NK-92 treated with Interleukin-12 subunit alpha and Interleukin-12 subunit beta, amount 100 ng/mL, for 24 hours (cell line): ENCODE data around the gene KITLG.
"Not testable (repeated sequence)": the region's sequence is repeated elsewhere in the genome, so short reads cannot be mapped to it uniquely, and the experiment has no call there.

Experiments
- DNase-seq: peaks from one replicate; lab custom pipeline; 2025; lab: John Stamatoyannopoulos, UW

Gene KITLG, protein sequence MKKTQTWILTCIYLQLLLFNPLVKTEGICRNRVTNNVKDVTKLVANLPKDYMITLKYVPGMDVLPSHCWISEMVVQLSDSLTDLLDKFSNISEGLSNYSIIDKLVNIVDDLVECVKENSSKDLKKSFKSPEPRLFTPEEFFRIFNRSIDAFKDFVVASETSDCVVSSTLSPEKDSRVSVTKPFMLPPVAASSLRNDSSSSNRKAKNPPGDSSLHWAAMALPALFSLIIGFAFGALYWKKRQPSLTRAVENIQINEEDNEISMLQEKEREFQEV

GRCh38 chr12:88580051-88580871 is at the start of gene KITLG:
KITLG (minus strand) TSS chr12:88580471; CDS start chr12:88580278, 193 bp downstream.
- DNase-seq, result no peak

DNA sequence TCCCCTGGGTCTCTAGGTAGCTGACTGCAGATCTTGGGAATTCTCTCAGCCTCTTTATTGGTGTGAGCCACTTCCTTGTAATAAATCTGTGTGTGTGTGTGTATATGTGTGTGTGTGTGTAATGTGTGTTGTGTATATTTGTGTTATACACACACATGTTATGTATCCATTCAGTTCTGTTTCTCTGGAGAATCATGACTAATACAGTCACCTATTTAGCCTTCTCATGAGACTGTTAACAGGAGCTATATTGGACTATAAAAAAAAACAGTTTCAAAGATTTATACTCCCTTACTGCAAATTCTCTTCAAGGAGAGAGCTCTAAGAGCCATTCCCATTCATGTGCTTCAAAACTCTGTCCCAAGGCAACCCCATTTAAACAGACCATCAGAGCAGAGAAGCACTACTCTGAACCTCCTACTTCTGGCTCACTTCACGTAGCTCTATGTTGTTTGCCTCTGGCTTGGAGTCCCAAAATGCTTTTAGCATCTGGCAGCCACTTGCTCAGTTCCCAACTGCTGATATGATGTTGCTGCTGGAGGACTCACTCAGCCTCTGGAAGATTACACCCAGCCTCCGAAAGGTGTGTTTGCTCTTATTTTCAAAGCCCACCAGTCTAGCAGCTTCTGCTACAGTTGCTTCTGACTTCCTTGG is 48.7 kb upstream of the KITLG start:
- DNase-seq, result no peak

DNA sequence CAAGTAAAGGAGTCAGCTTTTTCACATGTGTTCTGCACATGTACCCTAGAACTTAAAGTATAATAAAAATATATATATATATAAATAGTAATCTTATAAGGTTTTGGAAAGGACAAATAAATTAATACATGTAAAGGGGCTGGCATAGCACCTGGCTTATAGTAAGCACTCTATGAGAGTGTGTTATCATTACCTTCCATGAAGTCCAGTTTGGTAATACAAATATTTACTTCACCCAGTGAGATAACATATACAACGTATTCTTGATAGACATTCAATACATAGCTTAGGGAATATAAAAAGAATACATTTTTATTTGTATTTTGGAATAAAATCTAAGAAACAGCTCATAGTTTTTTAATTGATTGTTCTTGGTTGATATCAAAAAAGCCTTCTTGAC is 47.8 kb upstream of the KITLG start:
- not testable (repeated sequence) for DNase-seq

GRCh38 chr12:88627501-88627900 is 47.2 kb upstream of the KITLG start:
- DNase-seq, result no peak

GRCh38 chr12:88625356-88625755 is 45.1 kb upstream of the KITLG start:
- no peak for DNase-seq

GRCh38 chr12:88624911-88625310 is 44.6 kb upstream of the KITLG start:
- DNase-seq, result no peak

- DNase-seq, result no peak
Measured at GRCh38 chr12:88623777-88624548, 43.7 kb upstream of the KITLG start.

- DNase-seq, result no peak
Measured at GRCh38 chr12:88617352-88617751, 37.1 kb upstream of the KITLG start.

GRCh38 chr12:88615490-88615889 is 35.2 kb upstream of the KITLG start:
- DNase-seq, result no peak

GRCh38 chr12:88604646-88605045 is 24.4 kb upstream of the KITLG start:
- DNase-seq, result no peak

DNA sequence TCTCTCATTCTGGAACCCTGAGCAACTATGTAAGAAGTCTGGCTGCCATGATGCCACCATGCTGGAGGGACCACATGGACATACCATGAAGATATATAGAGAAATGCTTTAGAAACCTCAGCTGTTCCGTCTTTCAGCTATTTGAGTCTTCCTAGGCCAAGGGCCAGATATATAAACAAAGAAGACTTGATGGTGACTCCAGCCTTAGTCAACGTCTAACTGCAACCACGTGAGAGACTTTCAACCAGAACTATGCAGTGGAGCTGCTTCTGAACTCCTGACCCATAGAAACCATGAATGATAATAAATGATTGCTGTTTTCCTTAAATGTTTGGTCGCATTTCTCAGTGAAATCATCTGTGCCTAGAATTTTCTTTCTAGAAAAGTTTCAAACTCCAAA is 20.0 kb upstream of the KITLG start:
- DNase-seq, result no peak

DNA sequence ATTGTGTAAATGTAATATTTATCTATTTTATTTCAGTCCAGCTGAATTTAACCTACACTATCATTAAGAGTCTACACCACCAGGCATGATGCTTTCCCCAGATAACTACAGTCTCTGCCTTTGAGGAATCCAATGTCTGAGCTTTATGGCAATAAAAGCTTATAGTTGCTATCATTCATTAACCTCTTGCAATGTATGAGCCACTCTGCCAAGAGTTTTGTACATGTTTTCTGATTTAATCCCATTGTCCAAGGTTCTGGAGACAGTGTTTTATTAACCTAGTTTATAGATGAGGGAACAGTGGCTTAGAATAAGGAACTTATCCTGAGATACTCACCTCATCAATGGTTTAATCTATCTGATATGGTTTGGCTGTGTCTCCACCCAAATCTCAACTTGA is 17.1 kb upstream of the KITLG start:
- DNase-seq, result no peak

DNA sequence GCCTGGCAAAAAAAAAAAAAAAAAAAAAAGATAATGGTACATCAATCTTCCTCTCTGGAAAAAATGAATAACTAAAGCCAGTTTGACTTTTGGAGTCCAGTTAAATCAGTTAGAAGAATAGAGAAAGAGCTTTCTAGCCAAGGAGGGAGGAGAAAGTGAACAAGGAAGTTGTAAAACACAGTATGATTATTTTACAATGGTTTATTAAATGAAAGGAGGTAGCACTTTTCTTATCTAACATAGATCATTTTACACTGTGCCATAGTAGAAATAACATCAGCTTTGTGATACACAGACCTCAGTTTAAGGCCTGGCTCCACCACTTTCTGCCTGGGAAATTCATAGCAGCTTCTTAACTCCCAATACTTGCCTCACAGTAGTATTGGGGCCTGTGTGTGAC is 15.4 kb upstream of the KITLG start:
- DNase-seq, result no peak

GRCh38 chr12:88594780-88595179 is 14.5 kb upstream of the KITLG start:
- no peak for DNase-seq

DNA sequence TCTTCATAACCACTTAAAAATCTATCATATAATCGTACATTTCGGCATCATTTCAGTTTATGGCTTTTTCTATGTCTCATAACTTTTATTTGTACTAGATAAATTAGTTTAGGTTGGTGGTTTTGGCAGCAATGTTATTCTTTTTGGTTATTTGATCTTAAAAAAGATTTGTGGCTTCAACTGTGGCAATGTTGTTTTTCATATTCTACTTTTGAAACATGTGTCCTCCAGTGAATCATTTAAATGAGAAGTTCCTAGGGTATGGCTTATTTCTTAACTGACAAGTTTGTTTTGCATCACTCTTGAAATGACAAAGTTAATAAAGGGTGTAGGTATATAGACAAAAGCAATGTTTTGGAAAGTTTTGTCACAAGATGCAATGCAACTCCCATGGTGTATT is 11.1 kb upstream of the KITLG start:
- no peak for DNase-seq

- DNase-seq, result no peak
Measured at GRCh38 chr12:88590851-88591250, 10.6 kb upstream of the KITLG start.

- no peak for DNase-seq
Measured at GRCh38 chr12:88585077-88585476, 4.8 kb upstream of the KITLG start.

DNA sequence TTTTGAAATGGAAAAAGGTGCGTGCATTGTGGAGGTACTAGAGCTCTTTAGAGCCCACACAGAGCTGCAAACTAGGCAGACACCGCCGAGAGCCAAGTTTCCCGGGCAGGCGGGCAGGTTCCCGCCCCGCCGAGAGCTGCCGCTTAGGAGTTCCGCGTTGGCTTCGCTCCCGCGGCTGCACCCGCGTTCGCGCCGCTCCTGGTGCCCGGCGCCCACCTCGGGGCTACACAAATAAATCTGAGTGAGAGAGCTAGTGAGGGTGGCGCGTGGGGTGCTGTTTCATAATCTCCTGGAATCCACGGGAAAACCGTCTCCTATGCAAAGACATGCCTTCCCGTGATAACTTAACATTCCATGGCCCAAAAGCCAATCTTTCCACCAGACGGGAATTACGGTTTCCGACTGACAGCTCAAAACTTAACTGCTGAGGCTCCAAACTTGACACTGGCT is 645 bp downstream of the KITLG start:
- DNase-seq, result no peak

GRCh38 chr12:88579161-88579517 is 1.1 kb downstream of the KITLG start:
- DNase-seq, result no peak

GRCh38 chr12:88578276-88579160 is 1.8 kb downstream of the KITLG start:
- DNase-seq, result no peak

DNA sequence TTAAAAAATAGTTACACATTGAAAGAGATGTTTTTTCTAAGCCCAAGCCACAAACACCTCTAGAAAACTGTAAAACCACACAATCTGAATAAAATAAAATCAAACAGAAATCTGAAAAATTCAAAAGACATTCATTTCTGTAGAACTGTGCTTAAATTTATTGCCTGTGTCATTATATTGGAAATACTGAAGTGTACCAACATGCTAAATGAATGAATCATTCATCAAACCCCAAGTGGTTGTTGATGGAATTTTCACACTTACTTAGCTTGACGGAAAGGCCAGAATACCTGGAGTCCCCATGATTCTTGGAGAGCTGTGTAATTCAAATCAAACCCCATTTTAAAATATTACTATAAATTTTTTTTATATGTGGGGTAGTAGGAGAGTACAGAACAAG is 2.7 kb downstream of the KITLG start:
- DNase-seq, result no peak
